Measurements from ENCODE around the gene SDHA.
A peak's percentile ranks its signal among the peaks of the same experiment; 100 is the strongest.
"Not testable (repeated sequence)": the region's sequence is repeated elsewhere in the genome, so short reads cannot be mapped to it uniquely, and the experiment has no call there.

Gene SDHA

DNA sequence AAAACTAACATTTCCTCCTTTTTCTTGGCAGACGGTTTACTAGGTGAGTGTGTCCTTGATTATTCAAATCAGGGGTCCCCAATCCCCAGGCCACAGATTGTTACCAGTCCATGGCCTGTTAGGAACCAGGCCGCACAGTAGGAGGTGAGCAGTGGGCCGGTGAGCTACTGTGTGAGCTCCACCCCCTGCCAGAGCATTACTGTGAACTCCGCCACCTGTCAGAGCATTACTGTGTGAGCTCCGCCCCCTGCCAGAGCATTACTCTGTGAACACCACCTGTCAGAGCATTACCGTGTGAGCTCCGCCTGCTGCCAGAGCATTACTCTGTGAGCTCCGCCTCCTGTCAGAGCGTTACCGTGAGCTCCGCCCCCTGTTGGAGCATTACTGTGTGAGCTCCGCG lies 39.0 kb downstream of the SDHA start:
- DNase-seq (ENCODE audit: low read depth): no peak

GRCh38 chr5:263275-263974 lies 45.3 kb downstream of the SDHA start:
- DNase-seq (ENCODE audit: low read depth): peak; percentile 93

DNA sequence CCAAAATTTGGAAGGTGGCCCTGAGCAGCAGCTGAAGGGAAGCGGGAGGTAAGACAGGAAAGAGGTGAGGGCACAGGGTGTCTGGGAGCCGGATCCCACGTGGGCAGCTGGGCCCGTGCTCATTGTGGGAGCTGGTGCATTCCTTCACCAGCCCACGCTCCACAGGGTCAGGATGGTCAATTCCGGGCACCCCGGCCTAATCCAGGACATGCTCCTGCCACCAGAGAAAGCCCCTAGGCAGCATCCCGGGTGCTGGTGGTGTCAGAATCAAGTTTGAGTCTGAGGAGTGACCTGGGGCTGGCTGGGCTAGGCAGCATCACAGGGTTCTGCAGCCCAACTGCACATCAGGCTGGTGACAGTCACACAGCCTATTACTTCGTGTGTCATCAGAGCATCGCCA lies 46.2 kb downstream of the SDHA start:
- DNase-seq (ENCODE audit: low read depth): no peak

- DNase-seq (ENCODE audit: low read depth): peak; percentile 71
These were observed 48.3 kb downstream of the SDHA start for GRCh38 chr5:266311-267026.

GRCh38 chr5:267716-268115 lies 49.6 kb downstream of the SDHA start:
- no peak for DNase-seq (ENCODE audit: low read depth)

DNA sequence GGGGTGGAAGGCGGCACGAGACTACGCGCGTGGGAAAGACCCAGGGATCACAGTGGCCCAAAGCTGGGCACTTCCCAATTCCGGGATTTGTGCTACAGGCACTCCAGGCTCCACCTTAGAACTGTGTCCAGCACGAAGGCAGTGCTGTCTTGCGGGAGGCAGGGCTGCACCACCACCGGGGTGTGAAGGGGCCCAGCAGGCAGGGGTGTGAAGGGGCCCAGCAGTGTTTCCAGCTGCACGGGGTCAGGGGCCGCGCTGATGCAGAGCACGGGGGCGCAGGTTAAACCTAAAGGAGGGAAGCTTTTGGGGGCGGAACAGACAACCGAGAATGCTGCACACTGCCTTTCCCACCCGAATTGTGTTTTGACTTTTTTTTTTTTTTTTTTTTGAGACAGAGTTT lies 52.2 kb downstream of the SDHA start:
- no peak for DNase-seq (ENCODE audit: low read depth)

DNA sequence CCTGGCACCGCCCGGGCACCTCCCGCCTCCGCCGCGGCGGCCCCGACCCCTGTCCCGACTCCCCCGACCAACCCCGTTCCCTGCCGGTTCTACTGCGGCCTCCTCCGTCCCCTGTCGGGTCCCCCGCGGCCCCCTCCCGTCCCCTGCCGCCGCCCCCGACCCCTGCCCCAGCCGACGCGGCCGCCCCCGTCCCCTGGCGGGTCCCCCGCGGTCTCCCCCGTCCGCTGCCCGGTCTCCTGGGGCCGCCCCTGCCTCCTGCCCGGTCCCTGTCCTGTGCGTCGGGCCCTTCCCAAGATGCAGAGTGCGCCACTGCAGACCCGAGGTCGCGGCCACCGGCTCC lies 53.7 kb downstream of the SDHA start:
- not testable (repeated sequence) for DNase-seq (ENCODE audit: low read depth)

DNA sequence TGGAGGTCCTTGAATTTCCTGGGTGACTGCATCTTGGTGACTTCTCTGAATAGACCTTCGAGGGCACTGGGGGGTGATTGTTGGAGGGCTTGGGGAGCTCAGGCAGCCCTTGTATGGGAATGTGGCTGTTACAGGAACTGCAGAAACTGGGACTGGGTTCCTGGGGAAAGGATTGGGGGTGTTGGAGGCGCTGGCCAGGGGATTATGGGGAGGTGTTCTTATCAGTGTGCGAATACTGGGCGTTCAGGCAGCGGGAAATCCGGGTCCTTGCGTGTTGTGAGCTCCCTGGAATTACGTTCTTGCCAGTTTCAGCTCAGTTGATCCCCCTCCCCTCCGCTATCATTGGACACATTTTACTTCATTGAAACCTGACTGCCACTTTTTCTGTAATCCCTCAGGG lies 55.0 kb downstream of the SDHA start:
- DNase-seq (ENCODE audit: low read depth): not testable (repeated sequence)

DNA sequence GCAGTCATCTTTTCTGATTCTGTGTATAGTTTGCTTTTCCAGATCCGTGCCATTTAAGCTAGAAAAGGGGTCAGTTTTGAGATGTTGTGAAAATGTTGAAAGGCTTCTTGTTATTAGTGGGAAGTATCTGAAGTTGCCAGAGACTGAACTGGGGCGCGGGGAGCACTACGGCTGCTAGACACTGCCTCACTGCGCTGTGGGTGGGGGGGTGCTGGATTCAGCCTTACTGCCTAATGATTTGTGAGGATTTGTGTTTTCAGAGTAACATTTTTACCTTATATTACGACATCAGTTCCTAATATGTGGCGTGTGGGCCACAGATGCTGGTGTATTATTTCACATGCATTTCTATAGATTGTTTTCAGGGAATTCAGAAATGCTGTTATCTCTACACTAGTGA lies 55.4 kb downstream of the SDHA start:
- not testable (repeated sequence) for DNase-seq (ENCODE audit: low read depth)

- DNase-seq (ENCODE audit: low read depth): not testable (repeated sequence)
These were observed 56.2 kb downstream of the SDHA start for GRCh38 chr5:274346-274745.

DNA sequence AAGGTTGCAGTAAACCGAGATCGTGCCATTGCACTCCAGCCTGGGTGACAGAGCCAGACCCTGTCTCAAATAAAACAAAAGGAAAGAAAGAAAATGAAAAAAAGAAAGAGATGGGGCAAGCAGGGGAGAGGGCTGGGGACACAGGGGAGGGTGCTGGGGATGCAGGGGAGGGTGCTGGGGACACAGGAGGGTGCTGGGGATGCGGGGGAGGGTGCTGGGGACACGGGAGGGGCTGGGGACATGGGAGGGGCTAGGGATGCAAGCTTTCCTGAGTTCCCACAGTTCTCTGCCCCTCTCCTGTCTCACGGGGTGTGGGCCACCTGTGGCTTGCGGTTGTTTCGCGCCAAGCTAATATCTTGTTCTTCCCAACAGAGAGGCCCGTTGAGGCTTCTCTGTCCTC lies 60.5 kb downstream of the SDHA start:
- no peak for DNase-seq (ENCODE audit: low read depth)

- DNase-seq (ENCODE audit: low read depth): not testable (repeated sequence)
These were observed 61.0 kb downstream of the SDHA start for GRCh38 chr5:279051-279665.

DNA sequence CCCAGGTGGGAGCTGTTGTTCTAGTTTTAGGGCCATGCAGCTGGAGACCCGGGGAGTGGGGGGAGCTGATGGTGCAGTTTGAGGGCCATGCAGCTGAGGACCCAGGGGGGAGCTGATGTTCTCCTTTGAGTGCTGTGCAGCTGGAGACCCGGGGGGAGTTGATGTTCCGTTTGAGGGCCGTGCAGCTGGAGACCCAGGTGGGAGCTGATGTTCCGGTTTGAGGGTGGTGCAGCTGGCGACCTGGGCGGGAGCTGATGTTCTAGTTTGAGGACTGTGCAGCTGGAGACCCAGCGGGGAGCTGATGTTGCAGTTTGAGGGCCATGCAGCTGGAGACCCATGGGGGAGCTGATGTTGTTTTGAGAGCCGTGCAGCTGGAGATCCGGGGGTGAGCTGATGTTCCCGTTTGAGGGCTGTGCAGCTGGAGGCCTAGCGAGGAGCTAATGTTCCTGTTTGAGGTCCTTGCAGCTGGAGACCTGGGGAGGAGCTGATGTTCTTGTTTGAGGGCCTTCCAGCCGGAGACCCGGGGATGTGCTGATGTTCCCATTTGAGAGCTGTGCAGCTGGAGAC lies 68.0 kb downstream of the SDHA start:
- DNase-seq (ENCODE audit: low read depth): no peak

- not testable (repeated sequence) for DNase-seq (ENCODE audit: low read depth)
These were observed 72.1 kb downstream of the SDHA start for GRCh38 chr5:290200-290599.

- not testable (repeated sequence) for DNase-seq (ENCODE audit: low read depth)
These were observed 73.2 kb downstream of the SDHA start for GRCh38 chr5:291345-291744.

DNA sequence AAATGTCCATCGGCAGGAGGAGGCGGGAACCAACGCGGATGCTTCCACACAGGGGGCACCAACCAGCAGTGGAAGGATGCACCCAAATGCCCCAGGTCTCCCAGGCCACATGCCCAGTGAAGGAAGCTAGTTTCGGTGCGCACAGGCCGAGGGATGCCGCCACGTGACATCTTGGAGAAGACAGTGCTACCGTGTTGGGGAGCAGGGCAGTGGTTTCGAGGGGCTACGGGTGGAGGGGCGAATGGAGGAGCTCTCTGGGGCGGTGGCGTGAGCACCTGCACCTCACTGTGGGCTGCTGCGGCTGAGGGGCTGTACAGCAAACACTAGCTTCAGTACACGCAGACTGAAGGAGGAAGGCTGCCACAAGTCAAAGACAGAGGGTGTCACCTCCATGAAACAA lies 76.7 kb downstream of the SDHA start:
- not testable (repeated sequence) for DNase-seq (ENCODE audit: low read depth)

DNA sequence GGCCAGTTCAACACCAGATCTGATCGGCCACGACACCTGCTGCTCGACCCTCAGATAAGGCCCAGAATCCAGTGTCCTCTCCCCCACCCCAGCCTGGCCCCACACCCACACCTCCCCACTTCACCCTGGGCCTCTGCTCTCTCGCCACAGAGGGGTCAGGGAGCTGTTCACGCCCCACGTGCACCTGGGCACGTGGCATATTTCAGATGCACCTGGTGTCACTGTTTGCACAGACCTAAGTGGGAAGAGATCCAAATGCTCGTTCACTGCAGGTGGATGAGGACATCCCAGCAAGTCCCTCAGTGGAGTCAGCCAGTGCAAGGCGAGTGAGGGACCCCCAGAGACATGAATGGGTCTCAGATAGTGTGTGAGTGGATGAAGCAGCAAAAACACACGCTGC lies 78.1 kb downstream of the SDHA start:
- DNase-seq (ENCODE audit: low read depth): not testable (repeated sequence)

- not testable (repeated sequence) for DNase-seq (ENCODE audit: low read depth)
These were observed 78.8 kb downstream of the SDHA start for GRCh38 chr5:296954-297353.

DNA sequence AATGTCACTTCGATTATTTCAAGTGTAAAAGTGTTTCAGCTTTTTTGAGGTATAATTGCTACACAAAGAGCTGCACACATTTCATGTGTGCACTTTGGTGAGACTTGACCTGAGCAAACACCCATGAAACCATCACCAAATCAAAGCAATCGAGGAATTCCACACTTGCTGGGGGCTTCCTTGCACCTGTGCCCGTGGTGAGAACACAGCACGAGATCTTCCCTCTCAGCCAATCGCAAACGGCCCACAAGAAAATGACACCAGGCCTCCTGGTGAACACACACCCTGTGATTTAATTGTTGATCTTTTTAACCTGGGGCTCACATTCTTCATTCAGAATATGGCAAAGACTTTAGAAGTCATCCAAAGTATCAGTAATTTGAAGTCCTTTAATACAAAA lies 79.3 kb downstream of the SDHA start:
- not testable (repeated sequence) for DNase-seq (ENCODE audit: low read depth)

DNA sequence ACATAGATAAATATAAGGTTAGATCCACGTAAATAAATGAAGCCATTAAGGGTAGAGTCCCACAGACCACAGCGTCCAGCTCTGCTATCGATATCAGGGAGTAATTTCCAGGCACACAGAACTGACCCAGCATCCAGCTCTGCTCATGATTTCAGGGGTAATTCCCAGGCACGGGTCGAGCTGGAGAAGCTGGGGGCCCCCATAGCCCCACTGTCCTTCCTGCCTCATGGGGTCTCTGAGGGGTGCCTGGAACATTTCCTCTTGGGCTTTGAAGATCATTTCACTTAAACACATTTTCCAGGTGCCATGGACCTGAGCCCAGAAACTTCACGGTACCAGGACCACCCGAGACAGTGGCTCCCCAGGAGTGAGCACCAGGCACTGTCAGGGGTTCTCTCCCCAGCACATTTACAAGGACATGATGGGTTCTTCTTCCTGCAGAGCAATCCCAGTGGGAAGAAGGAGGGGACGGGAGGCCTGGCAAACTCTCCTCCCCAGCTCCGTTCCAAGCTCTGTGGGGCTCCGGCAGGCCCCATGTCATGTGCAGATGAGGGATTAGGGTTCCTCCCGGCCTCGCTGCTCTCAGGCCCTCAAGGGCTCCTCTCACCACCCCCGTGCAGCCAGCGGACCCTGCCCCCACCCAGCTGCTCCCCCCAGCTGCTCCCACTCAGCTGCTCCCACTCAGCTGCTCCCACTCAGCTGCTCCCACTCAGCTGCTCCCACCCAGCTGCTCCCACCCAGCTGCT lies 80.0 kb downstream of the SDHA start:
- DNase-seq (ENCODE audit: low read depth): not testable (repeated sequence)

GRCh38 chr5:298737-299125 lies 80.6 kb downstream of the SDHA start:
- no peak for DNase-seq (ENCODE audit: low read depth)

GRCh38 chr5:299921-300320 lies 81.8 kb downstream of the SDHA start:
- not testable (repeated sequence) for DNase-seq (ENCODE audit: low read depth)
